DMS79 (cell line): ENCODE data around the gene PTP4A2.
"Not testable (repeated sequence)": the region's sequence is repeated elsewhere in the genome, so short reads cannot be mapped to it uniquely, and the experiment has no call there.

Experiments used
- DNase-seq: peaks from one replicate; lab custom pipeline; 2025; lab: John Stamatoyannopoulos, UW

The PTP4A2 gene

DNA sequence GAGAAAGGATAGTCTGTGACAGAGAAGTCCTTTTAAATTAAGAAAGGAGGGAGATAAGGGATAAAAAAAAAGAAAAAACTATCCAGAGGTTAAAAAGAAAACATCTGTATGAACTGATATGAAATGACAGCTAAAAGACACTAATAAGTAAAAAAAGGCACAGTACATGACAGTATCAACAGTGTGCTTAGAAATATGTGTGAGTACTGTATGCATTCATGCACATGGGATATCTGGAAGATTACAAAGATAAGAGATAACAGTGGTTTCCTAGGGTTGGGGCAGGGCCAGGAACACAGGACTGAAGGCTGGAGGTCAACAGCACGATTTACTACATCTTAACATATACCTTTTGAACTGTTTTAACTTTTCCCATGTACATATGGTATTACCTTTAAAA lies 13.3 kb downstream of the PTP4A2 start:
- no peak for DNase-seq

GRCh38 chr1:31923901-31924535 lies 14.2 kb downstream of the PTP4A2 start:
- no peak for DNase-seq

GRCh38 chr1:31920956-31921355 lies 17.2 kb downstream of the PTP4A2 start:
- DNase-seq: no peak

DNA sequence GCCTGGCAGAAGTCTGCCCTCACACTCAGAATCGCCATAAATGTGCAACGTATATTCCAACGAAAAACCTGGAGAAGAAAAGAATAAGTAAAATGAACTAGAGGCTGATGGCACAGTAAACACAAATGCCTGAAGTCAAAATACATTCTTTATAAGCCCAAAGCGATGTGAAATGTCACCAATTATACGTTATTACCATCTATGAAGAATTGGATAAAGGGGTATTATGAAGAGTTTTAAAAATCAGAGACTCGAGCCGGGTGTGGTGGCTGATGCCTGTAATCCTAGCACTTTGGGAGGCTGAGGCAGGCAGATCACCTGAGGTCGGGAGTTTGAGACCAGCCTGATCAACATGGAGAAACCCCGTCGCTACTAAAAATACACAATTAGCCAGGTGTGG lies 18.6 kb downstream of the PTP4A2 start:
- no peak for DNase-seq

DNA sequence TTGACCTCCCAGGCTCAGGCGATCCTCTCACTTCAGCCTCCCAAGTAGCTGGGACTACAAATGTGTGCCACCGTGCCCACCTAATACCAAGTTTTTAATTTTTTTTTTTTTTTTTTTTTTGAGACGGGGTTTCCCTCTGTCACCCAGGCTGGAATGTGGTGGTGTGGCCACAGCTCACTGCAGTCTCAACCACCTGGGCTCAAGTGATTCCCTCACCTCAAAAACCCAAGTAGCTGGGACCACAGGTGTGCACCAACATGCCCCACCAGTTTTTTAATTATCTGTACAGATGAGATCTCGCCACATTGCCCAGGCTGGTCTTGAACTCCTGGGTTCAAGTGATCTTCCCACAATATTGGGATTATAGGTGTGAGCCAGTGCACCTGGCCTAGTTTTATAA lies 22.7 kb downstream of the PTP4A2 start:
- DNase-seq: no peak

- no peak for DNase-seq
Measured at GRCh38 chr1:31913968-31914367, 24.2 kb downstream of the PTP4A2 start.

DNA sequence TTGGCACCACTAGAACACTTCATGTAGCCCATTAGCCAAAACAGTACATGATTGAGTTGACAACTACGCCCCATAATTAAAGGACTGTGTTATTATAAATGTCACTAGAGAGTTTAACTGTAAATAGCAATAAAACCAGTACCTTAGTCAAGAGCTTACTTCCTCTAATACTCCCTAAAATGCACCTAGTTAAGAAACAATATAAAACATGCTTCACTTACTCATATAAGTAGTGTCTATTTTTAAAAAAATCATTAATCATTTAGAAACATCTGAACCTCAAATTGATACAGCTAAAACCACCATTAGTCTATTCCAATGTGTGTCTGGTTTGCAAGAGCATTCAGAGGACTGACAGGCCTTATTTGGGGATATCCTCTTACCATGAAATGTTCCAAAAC lies 25.3 kb downstream of the PTP4A2 start:
- DNase-seq: no peak

DNA sequence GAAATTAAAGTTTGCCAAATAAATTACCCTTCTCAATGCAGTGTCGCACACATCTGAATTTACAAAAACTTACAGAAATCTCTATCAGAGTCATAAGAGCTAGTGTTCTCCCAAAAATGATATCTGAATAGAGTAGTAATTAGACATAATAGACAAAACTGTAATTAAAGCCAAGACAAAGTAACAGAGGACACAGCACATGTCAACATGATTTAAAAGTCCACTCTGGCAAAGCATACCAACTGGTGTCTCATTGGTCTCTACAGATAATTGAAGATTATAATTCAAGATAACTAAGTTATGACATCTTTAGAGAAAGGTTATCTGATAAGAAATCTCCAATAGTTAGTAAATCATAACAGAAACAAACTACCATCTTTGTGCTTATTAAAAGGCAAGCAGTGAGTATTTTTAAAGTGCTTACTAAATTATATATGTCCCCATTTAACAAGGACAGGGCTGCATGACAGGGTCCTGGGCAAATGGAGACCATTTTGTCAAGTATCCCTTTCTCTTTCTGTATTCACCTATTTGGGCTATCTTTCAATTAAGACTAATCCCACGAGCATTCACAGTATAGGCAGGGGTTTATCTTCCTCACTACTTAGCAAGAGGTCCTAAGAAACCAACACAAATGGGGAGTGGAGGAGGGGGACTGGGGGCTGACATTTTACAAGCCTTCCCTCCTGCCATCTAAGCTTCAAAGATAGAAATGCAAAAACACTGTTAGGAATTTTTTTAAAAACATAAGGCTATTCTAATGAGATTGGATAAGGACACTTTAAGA lies 26.0 kb downstream of the PTP4A2 start:
- no peak for DNase-seq

DNA sequence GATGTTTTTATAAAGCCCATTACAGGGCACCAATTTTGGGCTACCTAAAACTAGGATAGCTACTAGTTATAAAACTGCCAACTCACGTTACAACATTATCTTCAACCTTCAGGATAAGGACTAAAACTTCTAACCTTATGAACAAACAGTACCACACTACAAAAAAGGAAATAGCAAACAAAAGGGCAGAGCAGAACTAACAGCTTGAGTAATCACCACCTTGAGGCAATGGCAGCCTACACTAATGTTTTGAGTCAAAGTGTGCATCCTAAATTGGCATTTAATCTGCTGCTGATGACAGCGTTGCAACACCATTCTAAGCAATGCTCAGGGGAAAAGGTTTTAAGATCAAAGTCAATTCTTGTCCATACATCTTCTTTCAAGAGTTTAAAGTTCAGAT lies 27.2 kb downstream of the PTP4A2 start:
- DNase-seq: no peak

GRCh38 chr1:31909691-31910090 lies 28.5 kb downstream of the PTP4A2 start:
- DNase-seq: no peak

GRCh38 chr1:31906557-31906956 lies 31.6 kb downstream of the PTP4A2 start:
- no peak for DNase-seq

- no peak for DNase-seq
Measured at GRCh38 chr1:31905681-31906080, 32.5 kb downstream of the PTP4A2 start.

DNA sequence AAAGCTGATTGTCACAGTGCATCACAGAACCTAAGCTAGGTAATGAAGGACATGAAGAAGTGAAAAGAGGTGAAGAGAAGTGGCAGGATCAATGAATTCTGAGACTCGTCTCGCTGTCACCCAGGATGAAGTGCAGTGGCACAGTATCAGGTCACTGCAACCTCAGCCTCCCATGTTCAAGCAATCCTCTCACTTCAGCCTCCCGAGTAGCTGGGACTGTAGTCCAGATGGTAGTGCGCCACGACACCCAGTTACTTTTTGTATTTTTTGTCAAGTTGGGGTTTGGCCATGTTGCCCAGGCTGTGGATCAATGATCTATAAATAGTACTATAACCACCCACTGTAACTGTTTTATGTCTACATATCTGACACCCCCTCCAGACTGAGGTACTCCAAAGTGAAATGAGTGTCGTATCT lies 33.1 kb downstream of the PTP4A2 start:
- no peak for DNase-seq

DNA sequence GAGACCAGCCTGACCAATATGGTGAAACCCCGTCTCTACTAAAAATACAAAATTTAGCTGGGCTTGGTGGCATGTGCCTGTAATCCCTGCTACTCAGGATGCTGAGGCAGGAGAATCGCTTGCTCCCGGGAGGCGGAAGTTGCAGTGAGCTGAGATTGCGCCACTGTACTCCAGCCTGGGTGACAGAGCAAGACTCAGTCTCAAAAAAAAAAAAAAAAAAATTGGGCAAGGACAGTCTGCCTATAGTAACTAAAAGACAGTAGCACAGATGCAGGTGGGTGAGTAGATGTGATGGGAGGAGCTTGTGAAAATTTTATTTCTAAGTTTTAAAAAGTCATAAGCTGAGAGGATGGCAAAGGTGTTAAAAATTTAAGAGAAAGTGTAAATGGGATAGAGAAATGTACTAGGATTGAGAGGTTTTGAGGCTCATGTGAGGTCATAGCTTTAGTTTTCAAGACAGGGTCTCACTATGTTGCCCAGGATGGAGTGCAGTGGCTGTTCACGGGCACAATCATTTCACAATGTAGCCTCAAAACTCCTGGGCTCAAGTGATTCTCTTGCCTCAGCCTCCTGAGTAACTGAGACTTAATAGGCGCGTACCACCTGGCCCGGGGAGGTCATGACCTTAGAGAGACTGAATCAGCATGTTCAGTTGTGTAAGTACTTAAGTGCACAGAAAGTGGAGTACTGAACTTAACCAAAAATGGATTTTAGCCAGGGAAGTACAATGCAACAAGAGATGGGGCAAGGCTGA lies 33.7 kb downstream of the PTP4A2 start:
- DNase-seq: no peak

DNA sequence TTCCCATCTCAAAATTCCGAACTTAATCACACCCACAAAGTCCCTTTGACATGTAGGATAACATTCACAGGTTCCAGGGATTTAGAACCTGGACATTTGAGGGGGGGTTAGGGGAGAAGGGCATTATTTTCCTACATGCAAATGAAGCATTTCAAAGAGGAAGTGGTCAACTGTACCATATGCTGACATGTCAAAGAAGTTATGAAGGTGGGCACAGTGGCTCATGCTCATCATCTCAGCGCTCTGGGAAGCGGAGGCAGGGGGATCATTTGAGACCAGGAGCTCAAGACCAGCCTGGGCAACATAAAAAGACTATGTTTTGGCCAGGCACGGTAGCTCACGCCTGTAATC lies 35.7 kb downstream of the PTP4A2 start:
- no peak for DNase-seq

GRCh38 chr1:31901838-31902509 lies 36.2 kb downstream of the PTP4A2 start:
- DNase-seq: no peak

GRCh38 chr1:31900790-31901189 lies 37.4 kb downstream of the PTP4A2 start:
- DNase-seq: no peak

DNA sequence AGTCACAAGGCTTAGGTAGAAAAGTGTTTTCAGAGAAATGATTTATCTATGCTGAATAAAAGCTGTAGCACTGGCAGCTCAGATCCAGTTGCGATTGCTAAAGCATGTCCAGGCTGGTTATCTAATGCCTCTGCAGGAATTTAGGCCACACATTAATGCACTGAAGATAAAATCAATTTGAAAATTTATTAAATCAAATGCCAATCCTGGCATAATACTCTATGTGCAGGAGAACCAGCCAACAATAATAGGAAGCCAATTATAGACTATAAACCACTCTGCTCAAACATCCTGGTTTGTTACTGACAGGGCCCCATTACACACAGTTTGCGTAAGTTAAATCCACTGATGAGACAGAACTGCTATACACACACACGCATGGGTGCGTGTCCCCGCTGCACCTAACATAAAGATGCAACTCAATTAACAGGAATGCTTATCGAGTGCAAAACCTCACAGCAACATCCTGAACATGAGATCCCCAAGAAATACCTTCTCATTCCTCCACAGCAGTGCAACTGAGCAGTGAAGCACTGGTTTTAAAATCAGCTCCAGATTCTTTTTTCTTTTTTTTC lies 40.6 kb downstream of the PTP4A2 start:
- no peak for DNase-seq

DNA sequence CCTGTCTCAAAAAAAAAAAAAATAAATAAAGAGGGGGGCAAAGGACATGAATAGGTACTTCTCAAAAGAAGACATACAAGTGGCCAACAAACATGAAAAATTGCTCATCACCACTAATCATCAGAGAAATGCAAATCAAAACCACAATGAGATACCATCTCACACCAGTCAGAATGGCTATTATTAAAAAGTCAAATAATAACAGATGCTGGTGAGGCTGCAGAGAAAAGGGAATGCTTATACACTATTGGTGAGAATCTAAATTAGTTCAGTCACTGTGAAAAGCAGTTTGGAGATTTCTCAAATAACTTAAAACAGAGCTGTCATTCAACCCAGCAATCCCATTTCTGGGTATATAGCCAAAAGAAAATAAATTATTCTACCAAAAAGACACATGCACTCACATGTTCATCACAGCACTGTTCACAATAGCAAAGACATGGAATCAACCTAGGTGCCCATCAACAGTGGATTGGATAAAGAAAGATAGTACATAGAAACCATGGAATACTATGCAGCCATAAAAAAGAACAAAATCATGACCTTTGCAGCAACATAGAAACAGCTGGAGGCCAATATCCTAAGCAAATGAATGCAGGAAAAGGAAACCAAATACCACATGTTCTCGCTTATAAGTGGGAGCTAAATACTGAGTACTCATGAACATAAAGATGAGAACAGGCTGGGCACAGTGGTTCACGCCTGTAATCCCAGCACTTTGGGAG lies 42.5 kb downstream of the PTP4A2 start:
- not testable (repeated sequence) for DNase-seq

DNA sequence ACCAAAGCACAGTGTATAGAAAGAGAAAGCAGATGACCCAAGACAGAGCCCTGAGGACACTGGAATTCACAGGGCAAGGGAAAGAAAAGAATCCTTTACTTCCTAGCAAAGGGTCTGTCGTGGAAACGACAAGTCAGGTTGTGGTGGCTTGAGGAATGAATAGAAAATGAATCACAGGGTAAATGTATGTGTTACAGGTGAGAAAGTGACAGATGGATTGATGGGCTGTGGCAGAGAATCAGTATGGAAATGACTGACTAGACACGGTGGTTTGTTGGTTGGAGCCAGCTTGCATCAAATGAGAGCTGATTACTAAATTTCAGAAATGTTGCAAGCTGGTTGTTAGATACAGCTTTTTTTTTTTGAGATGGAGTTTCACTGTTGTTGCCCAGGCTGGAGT lies 46.9 kb downstream of the PTP4A2 start:
- no peak for DNase-seq

DNA sequence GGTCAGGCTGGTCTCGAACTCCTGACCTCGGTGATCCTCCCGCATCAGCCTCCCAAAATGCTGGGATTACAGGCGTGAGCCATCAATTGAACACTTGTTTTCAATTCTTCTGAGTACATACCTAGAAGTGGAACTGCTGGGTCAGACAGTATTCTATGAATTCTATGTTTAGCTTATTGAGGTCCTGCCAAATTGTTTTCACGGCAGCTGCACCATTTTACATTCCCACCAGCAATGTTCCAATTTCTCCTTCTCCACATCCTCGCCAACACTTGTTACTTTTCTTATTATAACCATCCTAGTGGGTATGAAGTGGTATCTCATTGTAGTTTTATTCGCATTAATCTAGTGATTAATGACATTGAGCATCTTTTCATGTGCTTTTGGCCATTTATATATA lies 49.9 kb downstream of the PTP4A2 start:
- DNase-seq: no peak

DNA sequence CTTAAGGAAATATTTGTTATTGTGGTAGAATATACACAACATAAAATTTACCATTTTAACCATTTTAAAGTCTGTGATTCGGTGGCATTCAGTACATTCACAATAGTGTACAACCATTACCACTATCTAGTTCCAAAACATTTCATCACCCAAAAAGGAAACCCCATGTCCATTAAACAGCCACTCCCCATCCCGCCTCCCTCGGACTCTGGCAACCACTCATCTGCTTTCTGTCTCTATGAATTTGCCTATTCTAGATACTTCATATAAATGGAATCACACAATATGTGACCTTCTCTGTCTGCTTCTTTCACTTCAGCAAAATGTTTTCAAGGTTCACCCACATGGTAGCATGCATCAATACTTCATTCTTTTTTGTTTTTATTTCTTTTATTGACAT lies 51.3 kb downstream of the PTP4A2 start:
- DNase-seq: no peak
